Glutamatergic neuron (in vitro differentiated cells): Measurements from ENCODE around the gene SHH. TPM values are rescaled to one million over a fixed set of nuclear protein-coding genes. Genes with fewer than 3 reads are reported as not detected.
A peak's percentile ranks its signal among the peaks of the same experiment; 100 is the strongest.

Experiments
- DNase-seq: peaks from one replicate; pipeline ENCODE4 v3.0.0; 2022
- H3K27ac Mint-ChIP-seq: one replicate; pipeline ENCODE4 v1.8.0; 2020; ENCODE audit warnings: mild to moderate bottlenecking, mixed read lengths, inconsistent platforms; ENCODE audit not compliant: unreplicated experiment
- H3K27me3 Mint-ChIP-seq: one replicate; pipeline ENCODE4 v1.8.0; 2020; ENCODE audit warnings: mild to moderate bottlenecking, moderate library complexity, mixed read lengths, inconsistent platforms; ENCODE audit not compliant: unreplicated experiment
- H3K36me3 Mint-ChIP-seq: one replicate; pipeline ENCODE4 v1.8.0; 2020; ENCODE audit warnings: mild to moderate bottlenecking, mixed read lengths, inconsistent platforms; ENCODE audit not compliant: unreplicated experiment
- H3K4me1 Mint-ChIP-seq: one replicate; pipeline ENCODE4 v1.8.0; 2020; ENCODE audit warnings: mild to moderate bottlenecking, low read depth, mixed read lengths, inconsistent platforms; ENCODE audit not compliant: unreplicated experiment
- H3K4me3 Mint-ChIP-seq: one replicate; pipeline ENCODE4 v1.8.0; 2020; ENCODE audit warnings: mild to moderate bottlenecking, mixed read lengths, inconsistent platforms; ENCODE audit not compliant: unreplicated experiment
- H3K9me3 Mint-ChIP-seq: one replicate; pipeline ENCODE4 v1.8.0; 2020; ENCODE audit warnings: mild to moderate bottlenecking, moderate library complexity, mixed read lengths, inconsistent platforms; ENCODE audit not compliant: unreplicated experiment
- CTCF ChIP-seq: fragments of 200-600 bp; sonication (generic); IDR thresholded peaks from one replicate; pipeline ENCODE4 v1.5.0; 2021; ENCODE audit not compliant: partially characterized antibody, unreplicated experiment
- long read RNA-seq: library from polyadenylated mRNA; unstranded; transcript quantifications from one replicate; pipeline ENCODE4 v2.0.0, GENCODE V29; 2020; ENCODE audit not compliant: unreplicated experiment
- total RNA-seq: library from RNA; stranded (reverse); fragmentation: NEBNext Ultra II Directional; extraction: Animal tissue kit (Norgen Biotek cat#: 25700); gene quantifications from one replicate; pipeline ENCODE4 v1.2.1, GENCODE V29; 2021; ENCODE audit not compliant: unreplicated experiment

The SHH gene
- total RNA-seq = not detected
- long read RNA-seq = 0 reads

GRCh38 chr7:155811895-155812761 lies at the start of gene SHH:
Gene SHH (minus strand): TSS chr7:155812463. CDS start chr7:155812122, 341 bp downstream.
- H3K27me3 Mint-ChIP-seq = peaks cover 35% of the 10 kb centered on the region
- H3K36me3 Mint-ChIP-seq = no peaks in the 10 kb centered on the region
- TF ChIP-seq CTCF = no peak
- peak within 1 kb of the TSS; percentile 90 for H3K4me3 Mint-ChIP-seq
- H3K4me1 Mint-ChIP-seq = peaks cover 12% of the 10 kb centered on the region
- H3K9me3 Mint-ChIP-seq = peaks cover 5% of the 10 kb centered on the region
- peak; percentile 56 for DNase-seq
- no peak within 1 kb of the TSS for H3K27ac Mint-ChIP-seq

- Mint-ChIP-seq H3K27me3 (no peaks in the 10 kb centered on the region), H3K4me3 (no peak overlapping the region), H3K36me3 (no peaks in the 10 kb centered on the region), H3K9me3 (no peaks in the 10 kb centered on the region), H3K4me1 (no peaks in the 10 kb centered on the region), H3K27ac (no peak overlapping the region)
- no peak for TF ChIP-seq CTCF
- no peak for DNase-seq
Measured at GRCh38 chr7:155861480-155861868, 49.2 kb upstream of the SHH start.

GRCh38 chr7:155860840-155861479 lies 48.7 kb upstream of the SHH start:
- H3K4me1 Mint-ChIP-seq = no peaks in the 10 kb centered on the region
- no peaks in the 10 kb centered on the region for H3K27me3 Mint-ChIP-seq
- H3K36me3 Mint-ChIP-seq = no peaks in the 10 kb centered on the region
- TF ChIP-seq CTCF = no peak
- no peak overlapping the region for H3K4me3 Mint-ChIP-seq
- no peaks in the 10 kb centered on the region for H3K9me3 Mint-ChIP-seq
- DNase-seq = no peak
- no peak overlapping the region for H3K27ac Mint-ChIP-seq

- no peak for DNase-seq
- Mint-ChIP-seq H3K4me1 (no peaks in the 10 kb centered on the region), H3K36me3 (no peaks in the 10 kb centered on the region), H3K4me3 (no peak overlapping the region), H3K27ac (no peak overlapping the region), H3K27me3 (no peaks in the 10 kb centered on the region), H3K9me3 (no peaks in the 10 kb centered on the region)
- TF ChIP-seq CTCF = no peak
Measured at GRCh38 chr7:155860461-155860839, 48.2 kb upstream of the SHH start.
